Right atrium auricular region (tissue), 2 donors: Measurements from ENCODE around the gene IL22RA2. TPM values are rescaled to one million over a fixed set of nuclear protein-coding genes. Genes with fewer than 3 reads are reported as not detected.

ENCODE experiments used
- DNase-seq: peaks from one replicate; pipeline ENCODE4 v3.0.0-alpha.2; 2019; ENCODE audit warnings: low spot score
- H3K27ac ChIP-seq, 2 donors: fragments of 200-600 bp; sonication (generic); 1 replicate in 1 of 2; 2 replicates in 1 of 2; pipeline ENCODE4 v1.5.1; 2016 to 2019
- H3K27me3 ChIP-seq, 2 donors: fragments of 200-600 bp; sonication (generic); one replicate each; pipeline versions ENCODE4 v1.5.1 to v1.6.0; 2017 to 2019
- H3K36me3 ChIP-seq: fragments of 200-600 bp; sonication (generic); one replicate; pipeline ENCODE4 v1.5.1; 2016
- H3K4me1 ChIP-seq, 2 donors: fragments of 200-600 bp; sonication (generic); one replicate each; pipeline versions ENCODE4 v1.5.1 to v1.6.0; 2017 to 2019
- H3K4me3 ChIP-seq, 2 donors: fragments of 200-600 bp; sonication (generic); 1 replicate in 1 of 2; 2 replicates in 1 of 2; pipeline ENCODE4 v1.5.1; 2017 to 2019; ENCODE audit warnings: mild to moderate bottlenecking in 1 of 2, moderate library complexity in 1 of 2
- H3K9me3 ChIP-seq, 2 donors: fragments of 200-600 bp; sonication (generic); one replicate each; pipeline ENCODE4 v1.5.1; 2019
- total RNA-seq, 2 donors: library from RNA; depleted of rRNA; stranded (reverse); fragments of >200 nt; gene quantifications; one replicate each; pipeline ENCODE4 v1.1.0, GENCODE V29; 2016
- TF ChIP-seq, protein P1 (sequence below), 2 donors: fragments of 200-600 bp; sonication (generic); IDR thresholded peaks; one replicate each; pipeline ENCODE4 v1.5.1; 2019; ENCODE audit warnings: antibody characterized with exemption in 2 of 2

The IL22RA2 gene
- total RNA-seq, 2 donors from 2014 or later: not detected

DNA sequence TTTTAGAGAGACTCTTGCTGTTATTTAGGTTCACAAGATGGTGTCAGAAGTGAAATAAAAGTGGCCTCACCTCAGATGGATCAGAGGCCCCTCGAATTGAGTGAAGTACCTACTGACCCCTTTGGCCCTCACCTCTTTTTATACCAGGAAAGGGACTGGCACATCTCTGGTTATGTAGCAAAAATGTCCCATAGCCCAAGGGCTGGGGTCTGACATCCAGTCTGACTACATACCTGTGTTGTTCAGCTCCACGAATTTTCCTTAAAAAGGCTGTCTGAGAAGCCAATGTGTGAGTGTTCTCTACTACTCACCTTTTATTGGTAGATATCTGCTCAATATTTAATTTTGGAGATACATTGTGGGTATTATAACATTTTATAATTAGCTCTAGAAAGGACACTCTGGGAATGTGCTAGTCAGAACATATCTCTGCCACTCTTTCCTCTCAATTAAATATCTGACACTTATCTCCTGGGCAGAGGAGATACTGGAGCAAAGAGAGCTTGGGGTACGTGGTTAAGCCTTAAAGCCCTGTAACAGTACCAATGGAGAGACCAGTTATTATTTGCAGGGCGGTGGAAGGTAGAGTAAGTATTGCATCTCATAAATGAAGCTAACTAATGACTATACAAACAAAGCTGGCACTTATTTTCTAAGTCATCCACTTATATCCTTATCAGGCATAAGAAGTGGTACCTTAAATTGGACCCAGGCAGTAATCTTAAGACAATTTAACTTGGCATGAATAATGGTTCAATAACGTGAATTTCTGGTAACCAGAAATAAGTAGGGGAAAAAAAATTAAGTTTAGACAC, 20.0 kb upstream of the IL22RA2 start:
- no peak overlapping the region for H3K4me3 ChIP-seq
- no peaks in the 10 kb centered on the region for H3K27me3 ChIP-seq
- peaks cover 16% of the 10 kb centered on the region for H3K36me3 ChIP-seq
- H3K27ac ChIP-seq: peak overlapping the region in 1 of 2 donors; percentile 57
- TF ChIP-seq, protein P1, sequence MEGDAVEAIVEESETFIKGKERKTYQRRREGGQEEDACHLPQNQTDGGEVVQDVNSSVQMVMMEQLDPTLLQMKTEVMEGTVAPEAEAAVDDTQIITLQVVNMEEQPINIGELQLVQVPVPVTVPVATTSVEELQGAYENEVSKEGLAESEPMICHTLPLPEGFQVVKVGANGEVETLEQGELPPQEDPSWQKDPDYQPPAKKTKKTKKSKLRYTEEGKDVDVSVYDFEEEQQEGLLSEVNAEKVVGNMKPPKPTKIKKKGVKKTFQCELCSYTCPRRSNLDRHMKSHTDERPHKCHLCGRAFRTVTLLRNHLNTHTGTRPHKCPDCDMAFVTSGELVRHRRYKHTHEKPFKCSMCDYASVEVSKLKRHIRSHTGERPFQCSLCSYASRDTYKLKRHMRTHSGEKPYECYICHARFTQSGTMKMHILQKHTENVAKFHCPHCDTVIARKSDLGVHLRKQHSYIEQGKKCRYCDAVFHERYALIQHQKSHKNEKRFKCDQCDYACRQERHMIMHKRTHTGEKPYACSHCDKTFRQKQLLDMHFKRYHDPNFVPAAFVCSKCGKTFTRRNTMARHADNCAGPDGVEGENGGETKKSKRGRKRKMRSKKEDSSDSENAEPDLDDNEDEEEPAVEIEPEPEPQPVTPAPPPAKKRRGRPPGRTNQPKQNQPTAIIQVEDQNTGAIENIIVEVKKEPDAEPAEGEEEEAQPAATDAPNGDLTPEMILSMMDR (IDR thresholded peaks at IDR 0.05): no peak
- peaks cover 0 to 35% of the 10 kb centered on the region in 2 donors for H3K4me1 ChIP-seq
- peaks cover 0 to 9% of the 10 kb centered on the region in 2 donors for H3K9me3 ChIP-seq
- DNase-seq: no peak

DNA sequence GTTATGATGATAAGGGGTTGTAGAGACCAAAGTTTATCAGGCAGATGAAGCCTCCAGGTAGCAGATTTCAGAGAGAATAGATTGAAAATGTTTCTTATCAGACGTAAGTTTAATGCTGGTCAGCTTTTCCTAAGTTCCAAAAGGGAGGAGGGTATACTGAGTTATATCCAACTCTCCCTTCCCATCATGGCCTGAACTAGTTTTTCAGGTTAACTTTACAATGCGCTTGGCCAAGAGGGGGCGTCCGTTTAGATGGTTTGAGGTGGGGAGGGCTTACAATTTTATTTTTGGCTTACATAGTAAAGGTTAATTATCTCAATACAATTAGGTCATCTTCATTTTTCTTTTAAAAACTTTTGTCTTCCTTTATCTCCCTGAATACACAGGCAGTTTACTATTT, 19.4 kb upstream of the IL22RA2 start:
- H3K36me3 ChIP-seq: peaks cover 10% of the 10 kb centered on the region
- H3K4me1 ChIP-seq: peaks cover 0 to 35% of the 10 kb centered on the region in 2 donors
- no peak for DNase-seq
- H3K4me3 ChIP-seq: no peak overlapping the region
- peak overlapping the region in 1 of 2 donors; percentile 57 for H3K27ac ChIP-seq
- H3K27me3 ChIP-seq: no peaks in the 10 kb centered on the region
- TF ChIP-seq, protein P1 (IDR thresholded peaks at IDR 0.05): no peak
- H3K9me3 ChIP-seq: peaks cover 0 to 13% of the 10 kb centered on the region in 2 donors

- Histone ChIP-seq H3K27ac (peak overlapping the region in 1 of 2 donors; percentile 57), H3K9me3 (peaks cover 0 to 13% of the 10 kb centered on the region in 2 donors), H3K27me3 (no peaks in the 10 kb centered on the region), H3K4me1 (peaks cover 0 to 35% of the 10 kb centered on the region in 2 donors), H3K4me3 (no peak overlapping the region), H3K36me3 (no peaks in the 10 kb centered on the region)
- TF ChIP-seq, protein P1 (IDR thresholded peaks at IDR 0.05): no peak
- DNase-seq: no peak
Measured at GRCh38 chr6:137191670-137192069, 18.2 kb upstream of the IL22RA2 start.

GRCh38 chr6:137191236-137191635, 17.8 kb upstream of the IL22RA2 start:
- no peaks in the 10 kb centered on the region for H3K27me3 ChIP-seq
- DNase-seq: no peak
- no peak overlapping the region for H3K4me3 ChIP-seq
- TF ChIP-seq, protein P1 (IDR thresholded peaks at IDR 0.05): no peak
- H3K27ac ChIP-seq: peak overlapping the region in 1 of 2 donors; percentile 57
- H3K9me3 ChIP-seq: peaks cover 0 to 13% of the 10 kb centered on the region in 2 donors
- H3K4me1 ChIP-seq: peaks cover 0 to 34% of the 10 kb centered on the region in 2 donors
- H3K36me3 ChIP-seq: no peaks in the 10 kb centered on the region

- Histone ChIP-seq H3K4me1 (peaks cover 0 to 28% of the 10 kb centered on the region in 2 donors), H3K27me3 (no peaks in the 10 kb centered on the region), H3K4me3 (no peak overlapping the region), H3K36me3 (no peaks in the 10 kb centered on the region), H3K9me3 (peaks cover 0 to 14% of the 10 kb centered on the region in 2 donors), H3K27ac (no peak overlapping the region)
- DNase-seq: no peak
- TF ChIP-seq, protein P1 (IDR thresholded peaks at IDR 0.05): no peak
Measured at GRCh38 chr6:137190583-137191094, 17.2 kb upstream of the IL22RA2 start.
